GM04504 (cell line): Measurements from ENCODE around the gene CHD5.

ENCODE experiments used
- DNase-seq: peaks from one replicate; pipeline ENCODE4 v3.0.0-alpha.2; 2012; ENCODE audit warnings: low read depth

CHD5 gene

DNA sequence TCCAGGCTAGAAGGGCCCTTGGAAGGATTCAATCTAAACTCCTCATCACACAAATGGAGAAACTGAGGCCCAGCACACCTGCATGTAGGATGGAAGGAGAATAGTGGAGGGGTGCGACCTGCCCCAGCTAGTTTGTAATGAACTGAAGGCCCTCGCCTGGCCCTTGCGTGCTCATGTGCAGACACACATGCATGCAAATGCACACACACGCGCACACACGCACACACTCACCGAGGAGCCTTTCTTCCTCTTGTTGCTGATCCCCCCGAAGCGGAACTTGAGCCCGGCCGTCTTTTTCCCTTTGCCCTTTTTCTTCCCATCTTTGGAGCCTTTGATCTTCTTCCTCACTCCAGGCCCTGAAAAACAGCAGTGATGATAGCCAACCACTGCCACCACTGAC lies 27.9 kb downstream of the CHD5 start:
- DNase-seq: no peak

- no peak for DNase-seq
Measured at GRCh38 chr1:6151291-6151822, 28.8 kb downstream of the CHD5 start.

GRCh38 chr1:6150006-6150938 lies 29.8 kb downstream of the CHD5 start:
- DNase-seq: no peak

GRCh38 chr1:6149597-6149996 lies 30.5 kb downstream of the CHD5 start:
- no peak for DNase-seq

DNA sequence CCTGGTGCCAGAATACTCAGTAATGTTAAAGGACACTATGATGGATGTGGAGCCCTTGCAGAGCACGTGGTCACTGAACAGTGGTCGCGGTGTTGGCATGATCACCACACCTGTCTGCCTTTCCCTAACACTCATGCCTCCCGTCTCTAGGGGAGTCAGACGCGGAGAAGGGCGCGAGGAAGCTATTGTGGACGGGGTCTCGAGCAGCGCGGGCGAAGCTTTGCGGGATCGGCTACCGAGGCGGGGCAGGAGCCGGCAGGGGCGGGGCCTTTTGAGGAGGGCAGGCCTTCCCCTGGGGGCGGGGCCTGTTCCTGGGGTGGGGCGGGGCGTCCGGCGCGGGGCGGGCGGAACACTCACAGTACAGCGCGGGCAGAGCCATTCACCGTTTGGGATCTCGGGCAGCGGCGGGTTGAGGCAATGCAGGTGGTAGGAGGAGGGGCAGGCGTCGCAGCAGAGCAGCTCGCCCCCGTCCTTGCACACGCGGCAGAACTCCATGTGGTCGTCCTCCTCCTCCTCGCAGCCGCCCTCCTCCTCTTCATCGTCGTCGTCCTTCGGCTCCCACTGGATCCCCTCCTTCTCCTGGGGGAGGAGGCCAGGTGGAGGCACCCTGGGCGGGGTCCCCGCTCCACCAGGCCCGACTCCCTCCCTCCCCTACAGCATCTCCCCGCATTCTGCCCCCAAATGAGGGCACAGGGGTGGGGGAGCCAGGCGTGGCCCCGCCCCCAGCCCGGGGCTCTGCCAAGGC lies 31.5 kb downstream of the CHD5 start:
- no peak for DNase-seq

GRCh38 chr1:6145864-6146410 lies 34.2 kb downstream of the CHD5 start:
- no peak for DNase-seq

DNA sequence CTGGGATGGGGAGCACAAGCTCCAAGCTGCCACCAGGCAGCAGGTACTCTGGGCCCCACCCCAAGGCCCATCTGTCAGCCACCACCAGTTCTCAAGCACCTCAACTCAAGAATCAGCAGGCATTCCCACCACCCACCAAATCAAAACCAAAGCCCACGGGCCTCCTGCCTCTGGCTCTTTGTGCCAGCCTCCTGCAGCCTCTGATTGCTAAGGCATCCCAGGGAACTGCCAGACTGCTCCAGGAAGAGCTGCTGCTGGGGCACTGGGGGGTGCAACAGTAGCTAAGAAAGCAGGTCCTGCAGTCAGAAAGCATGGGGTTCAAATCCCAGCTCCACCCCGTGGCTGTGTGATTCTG lies 34.7 kb downstream of the CHD5 start:
- DNase-seq: no peak

DNA sequence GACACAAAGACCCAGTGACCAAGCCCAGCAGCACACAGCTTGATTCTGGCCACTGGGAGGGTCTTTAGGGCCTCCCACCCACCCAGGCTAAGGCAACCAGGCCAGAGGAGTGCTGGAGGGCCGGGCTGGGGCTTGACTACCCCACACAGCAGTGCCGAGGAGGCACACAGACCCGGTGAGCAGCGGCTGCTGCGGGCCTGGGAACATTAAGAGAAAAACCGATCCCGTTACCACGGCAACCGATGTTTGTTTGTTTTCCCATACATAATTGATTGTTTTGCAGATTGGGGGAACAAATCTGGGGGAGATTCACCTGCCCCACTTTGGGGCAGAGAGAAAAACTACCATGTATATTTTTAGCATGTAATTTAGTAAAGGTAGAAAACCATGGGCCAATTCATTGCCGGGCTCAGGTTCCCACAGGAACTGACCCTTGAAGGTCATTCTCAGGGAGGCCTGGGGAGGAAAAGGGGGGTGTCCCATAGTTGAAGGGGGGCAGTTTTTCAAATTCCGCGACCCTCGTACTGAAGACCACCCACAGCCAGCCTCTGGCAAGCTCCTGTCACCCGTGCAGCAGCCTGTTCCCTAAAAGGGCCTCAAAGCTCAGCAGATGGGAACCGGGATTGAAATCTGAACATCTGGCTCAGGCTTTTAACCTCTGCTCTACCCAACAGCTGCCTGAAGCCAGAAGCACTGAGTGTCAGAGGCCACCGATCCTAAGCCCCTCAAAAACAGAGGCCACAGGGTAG lies 35.3 kb downstream of the CHD5 start:
- DNase-seq: no peak

GRCh38 chr1:6144175-6144574 lies 35.9 kb downstream of the CHD5 start:
- DNase-seq: no peak

DNA sequence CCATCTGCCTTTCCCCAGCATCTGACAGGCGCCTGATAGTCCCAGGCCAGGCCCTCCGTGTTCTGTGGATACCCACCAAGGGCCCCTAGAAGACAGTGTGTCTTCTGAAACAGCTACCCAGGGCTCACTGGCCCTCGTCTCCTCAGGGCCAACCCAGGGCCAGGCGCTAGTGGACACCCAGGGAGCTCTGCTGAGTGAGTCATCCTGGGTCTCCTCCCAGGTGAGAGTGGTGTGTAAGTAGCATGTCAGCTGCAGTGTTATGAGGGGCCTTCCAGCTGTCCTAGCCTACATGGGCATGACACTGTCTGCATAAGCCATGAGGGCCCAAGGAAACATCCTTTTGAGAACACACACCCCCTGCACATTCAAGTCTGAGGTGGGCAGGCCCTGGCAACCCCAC lies 36.7 kb downstream of the CHD5 start:
- DNase-seq: no peak

- DNase-seq: no peak
Measured at GRCh38 chr1:6142734-6143133, 37.4 kb downstream of the CHD5 start.

DNA sequence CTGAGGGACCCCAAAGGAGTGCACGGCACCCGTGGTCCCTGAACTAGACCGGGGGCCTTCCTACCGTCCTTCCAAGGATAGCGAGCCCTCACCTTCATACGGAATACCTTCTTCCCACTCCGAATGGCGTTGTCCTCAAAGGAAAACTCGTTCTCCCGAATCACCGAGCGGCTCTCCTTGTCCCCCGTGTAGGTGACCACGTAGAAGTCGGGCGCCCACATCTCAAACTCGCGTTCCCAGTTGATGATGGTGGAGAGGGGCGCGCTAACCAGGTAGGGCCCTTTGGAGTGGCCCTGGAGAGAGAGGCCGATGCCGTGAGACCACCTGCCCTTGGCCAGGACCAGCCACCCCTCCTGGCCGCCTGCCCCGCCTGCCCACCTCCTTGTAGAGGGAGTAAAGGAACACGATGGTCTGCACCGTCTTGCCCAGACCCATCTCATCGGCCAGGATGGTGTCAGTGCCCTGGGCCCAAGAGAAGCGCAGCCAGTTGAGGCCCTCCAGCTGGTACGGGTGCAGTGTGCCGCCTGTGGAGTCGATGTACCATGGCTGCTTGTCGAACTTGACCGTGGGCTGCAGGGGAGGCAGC lies 38.0 kb downstream of the CHD5 start:
- no peak for DNase-seq

- no peak for DNase-seq
Measured at GRCh38 chr1:6141592-6141991, 38.5 kb downstream of the CHD5 start.

- no peak for DNase-seq
Measured at GRCh38 chr1:6140413-6140812, 39.7 kb downstream of the CHD5 start.

GRCh38 chr1:6137758-6138157 lies 42.4 kb downstream of the CHD5 start:
- DNase-seq: no peak

- no peak for DNase-seq
Measured at GRCh38 chr1:6136516-6137220, 43.5 kb downstream of the CHD5 start.

- DNase-seq: no peak
Measured at GRCh38 chr1:6134741-6135510, 45.2 kb downstream of the CHD5 start.

DNA sequence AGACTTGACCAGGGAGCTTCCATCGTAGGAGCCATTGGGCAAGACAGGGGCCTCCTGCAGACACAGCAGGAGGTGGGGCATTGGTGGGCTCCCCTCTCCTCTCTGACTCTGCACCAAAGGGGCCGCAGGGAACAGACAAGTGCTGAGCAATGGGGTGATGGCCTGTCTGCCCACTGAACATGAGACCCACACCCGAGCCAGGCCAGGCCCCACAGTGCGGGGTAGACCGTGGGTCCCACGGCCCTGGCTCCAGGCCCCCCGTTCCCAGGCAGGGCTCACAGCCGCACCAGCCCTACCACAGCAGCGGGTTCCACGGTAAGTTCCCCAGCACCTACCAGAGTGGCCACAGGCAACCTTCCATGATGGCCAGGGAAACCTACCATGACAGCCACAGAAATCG lies 45.9 kb downstream of the CHD5 start:
- DNase-seq: no peak

DNA sequence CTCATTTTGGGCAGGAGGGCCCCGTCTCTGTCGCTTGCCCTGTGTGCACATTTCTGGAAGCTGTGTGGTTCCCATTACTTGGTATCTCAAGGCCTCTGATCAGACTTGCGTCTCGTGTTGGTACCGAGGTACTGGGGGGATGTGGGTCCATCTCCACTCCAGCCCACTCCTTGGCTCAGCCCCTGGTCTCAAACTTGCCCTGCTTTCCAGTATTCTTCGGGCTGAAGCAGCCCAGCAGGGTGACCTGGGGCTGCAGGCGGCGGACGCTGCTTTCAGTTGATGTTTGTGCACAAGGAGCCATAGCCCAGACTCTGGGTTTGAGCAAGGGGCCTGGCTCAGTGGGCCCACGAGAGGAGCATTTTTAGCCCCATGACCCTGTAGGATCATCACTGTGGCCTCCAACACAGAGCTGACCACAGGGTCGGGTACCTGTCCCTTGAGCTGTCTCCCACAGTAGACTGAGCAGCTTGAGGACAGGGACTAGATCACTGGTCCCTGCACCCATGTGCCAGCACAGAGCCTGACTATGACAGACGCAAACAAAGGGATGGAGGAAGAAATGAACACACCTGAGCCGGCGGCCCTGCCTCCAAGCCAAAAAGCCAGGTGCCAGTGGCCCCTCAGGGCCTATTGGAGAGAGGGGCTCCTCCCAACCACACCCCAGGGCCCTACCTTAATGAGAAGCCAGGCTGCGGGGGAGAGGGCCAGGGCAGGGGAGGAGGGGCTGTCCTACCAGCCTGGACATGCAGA lies 46.8 kb downstream of the CHD5 start:
- DNase-seq: no peak

GRCh38 chr1:6131561-6131960 lies 48.6 kb downstream of the CHD5 start:
- no peak for DNase-seq
